Measurements from ENCODE around the gene LRP3.

Gene LRP3

GRCh38 chr19:33238481-33239149 lies 44.5 kb downstream of the LRP3 start:
- no peak for DNase-seq (ENCODE audit: low spot score)

- DNase-seq (ENCODE audit: low spot score): no peak
Measured at GRCh38 chr19:33239223-33239975, 45.3 kb downstream of the LRP3 start.

GRCh38 chr19:33240181-33240771 lies 46.1 kb downstream of the LRP3 start:
- no peak for DNase-seq (ENCODE audit: low spot score)

- no peak for DNase-seq (ENCODE audit: low spot score)
Measured at GRCh38 chr19:33241091-33241529, 47.0 kb downstream of the LRP3 start.

GRCh38 chr19:33241530-33242101 lies 47.5 kb downstream of the LRP3 start:
- DNase-seq (ENCODE audit: low spot score): no peak

GRCh38 chr19:33242131-33242530 lies 48.0 kb downstream of the LRP3 start:
- no peak for DNase-seq (ENCODE audit: low spot score)

GRCh38 chr19:33242911-33243310 lies 48.8 kb downstream of the LRP3 start:
- DNase-seq (ENCODE audit: low spot score): no peak

GRCh38 chr19:33245948-33246708 lies 52.0 kb downstream of the LRP3 start:
- no peak for DNase-seq (ENCODE audit: low spot score)

GRCh38 chr19:33246709-33247440 lies 52.7 kb downstream of the LRP3 start:
- no peak for DNase-seq (ENCODE audit: low spot score)

GRCh38 chr19:33247441-33247819 lies 53.3 kb downstream of the LRP3 start:
- DNase-seq (ENCODE audit: low spot score): no peak

GRCh38 chr19:33248104-33248503 lies 54.0 kb downstream of the LRP3 start:
- no peak for DNase-seq (ENCODE audit: low spot score)

- no peak for DNase-seq (ENCODE audit: low spot score)
Measured at GRCh38 chr19:33248553-33248953, 54.4 kb downstream of the LRP3 start.

- no peak for DNase-seq (ENCODE audit: low spot score)
Measured at GRCh38 chr19:33248954-33249613, 55.0 kb downstream of the LRP3 start.

- no peak for DNase-seq (ENCODE audit: low spot score)
Measured at GRCh38 chr19:33249740-33250366, 55.7 kb downstream of the LRP3 start.

- no peak for DNase-seq (ENCODE audit: low spot score)
Measured at GRCh38 chr19:33250500-33250899, 56.4 kb downstream of the LRP3 start.

GRCh38 chr19:33251076-33251475 lies 56.9 kb downstream of the LRP3 start:
- no peak for DNase-seq (ENCODE audit: low spot score)

GRCh38 chr19:33251526-33252090 lies 57.5 kb downstream of the LRP3 start:
- DNase-seq (ENCODE audit: low spot score): no peak

GRCh38 chr19:33252418-33252962 lies 58.4 kb downstream of the LRP3 start:
- DNase-seq (ENCODE audit: low spot score): no peak

GRCh38 chr19:33252971-33253370 lies 58.8 kb downstream of the LRP3 start:
- DNase-seq (ENCODE audit: low spot score): no peak

All from germinal center (tissue), 1 donor.